ENCODE results near the gene EBF4. TPM values are rescaled to one million over a fixed set of nuclear protein-coding genes. Genes with fewer than 3 reads are reported as not detected.
"Not testable (repeated sequence)": the region's sequence is repeated elsewhere in the genome, so short reads cannot be mapped to it uniquely, and the experiment has no call there.

The EBF4 gene
- total RNA-seq, 2 donors from 2014 or later = 48.9 to 58.8 TPM

GRCh38 chr20:2762578-2763131, 70.1 kb downstream of the EBF4 start:
- no peaks in the 10 kb centered on the region for H3K36me3 ChIP-seq
- intact Hi-C loops (cut with DNase I) = no loop called here
- H3K27me3 ChIP-seq (replicated peaks; ENCODE audit: insufficient read depth) = no peaks in the 10 kb centered on the region
- no peak for TF ChIP-seq POLR2AphosphoS5 (IDR thresholded peaks at IDR 0.05)
- TF ChIP-seq POLR2A (IDR thresholded peaks at IDR 0.05) = no peak
- TF ChIP-seq CTCF (IDR thresholded peaks at IDR 0.05) = no peak
- H3K27ac ChIP-seq = no peak overlapping the region
- H3K4me1 ChIP-seq (replicated peaks) = peaks cover 6% of the 10 kb centered on the region
- H3K9me3 ChIP-seq = no peaks in the 10 kb centered on the region
- no peak overlapping the region for H3K4me3 ChIP-seq
- no peak for DNase-seq (ENCODE audit: low spot score)
- WGBS = 33% methylated on average over 2 of the region's 2 CpGs

GRCh38 chr20:2763186-2763585, 70.6 kb downstream of the EBF4 start:
- Histone ChIP-seq H3K27me3 (replicated peaks; ENCODE audit: insufficient read depth) (no peaks in the 10 kb centered on the region), H3K4me1 (replicated peaks) (peaks cover 6% of the 10 kb centered on the region), H3K9me3 (no peaks in the 10 kb centered on the region), H3K36me3 (no peaks in the 10 kb centered on the region), H3K4me3 (no peak overlapping the region), H3K27ac (no peak overlapping the region)
- 36% methylated on average over 5 of the region's 5 CpGs for WGBS
- intact Hi-C loops (cut with DNase I) = no loop called here
- no peak for DNase-seq (ENCODE audit: low spot score)
- TF ChIP-seq CTCF (IDR thresholded peaks at IDR 0.05) = no peak
- no peak for TF ChIP-seq POLR2AphosphoS5 (IDR thresholded peaks at IDR 0.05)
- TF ChIP-seq POLR2A (IDR thresholded peaks at IDR 0.05) = no peak

GRCh38 chr20:2767768-2768631, 75.4 kb downstream of the EBF4 start:
- DNase-seq (ENCODE audit: low spot score) = peak; percentile 97
- Histone ChIP-seq H3K36me3 (no peaks in the 10 kb centered on the region), H3K27me3 (replicated peaks; ENCODE audit: insufficient read depth) (no peaks in the 10 kb centered on the region), H3K9me3 (no peaks in the 10 kb centered on the region), H3K27ac (peak overlapping the region; percentile 73 to 77), H3K4me1 (replicated peaks) (peaks cover 21% of the 10 kb centered on the region), H3K4me3 (no peak overlapping the region)
- TF ChIP-seq CTCF (IDR thresholded peaks at IDR 0.05) (peak in 2 of 4 experiments; percentile 8 to 21), POLR2A (IDR thresholded peaks at IDR 0.05) (no peak), POLR2AphosphoS5 (IDR thresholded peaks at IDR 0.05) (peak; percentile 86)
- intact Hi-C loops (cut with DNase I) = no loop called here
- WGBS = 18% methylated on average over 15 of the region's 15 CpGs

GRCh38 chr20:2768632-2769015, 76.0 kb downstream of the EBF4 start:
- 28% methylated on average over 5 of the region's 5 CpGs for WGBS
- H3K36me3 ChIP-seq = no peaks in the 10 kb centered on the region
- H3K27ac ChIP-seq = peak overlapping the region; percentile 73 to 77
- H3K4me3 ChIP-seq = no peak overlapping the region
- intact Hi-C loops (cut with DNase I) = no loop called here
- no peaks in the 10 kb centered on the region for H3K9me3 ChIP-seq
- peaks cover 21% of the 10 kb centered on the region for H3K4me1 ChIP-seq (replicated peaks)
- no peaks in the 10 kb centered on the region for H3K27me3 ChIP-seq (replicated peaks; ENCODE audit: insufficient read depth)
- no peak for DNase-seq (ENCODE audit: low spot score)
- TF ChIP-seq POLR2AphosphoS5 (IDR thresholded peaks at IDR 0.05) = no peak
- no peak for TF ChIP-seq POLR2A (IDR thresholded peaks at IDR 0.05)
- no peak for TF ChIP-seq CTCF (IDR thresholded peaks at IDR 0.05)

- peak overlapping the region; percentile 1 to 77 for H3K27ac ChIP-seq
- intact Hi-C loops (cut with DNase I); H3K4me3 ChIP-seq; H3K9me3 ChIP-seq; DNase-seq (ENCODE audit: low spot score); H3K27me3 ChIP-seq (replicated peaks; ENCODE audit: insufficient read depth); H3K36me3 ChIP-seq: not testable (repeated sequence)
- peaks cover 21% of the 10 kb centered on the region for H3K4me1 ChIP-seq (replicated peaks)
- 92% methylated on average over 11 of the region's 12 CpGs for WGBS
These were observed 77.5 kb downstream of the EBF4 start for GRCh38 chr20:2770091-2770490.

Measured in prostate gland (tissue), 2 donors.